Activated CD4-positive, alpha-beta T cell treated with anti-CD3 and anti-CD28 coated beads for 4 hours (primary cell): ENCODE measurements around the gene CAPN9.
"Not testable (repeated sequence)": the region's sequence is repeated elsewhere in the genome, so short reads cannot be mapped to it uniquely, and the experiment has no call there.

Source experiments
- DNase-seq, 2 donors: peaks; one replicate each; pipeline ENCODE4 v3.0.0-alpha.2; 2020

Gene CAPN9

GRCh38 chr1:230749635-230750034 lies 2.4 kb downstream of the CAPN9 start:
- DNase-seq = no peak

- no peak for DNase-seq
Measured at GRCh38 chr1:230750576-230750975, 3.4 kb downstream of the CAPN9 start.

- DNase-seq = no peak
Measured at GRCh38 chr1:230750986-230751625, 3.9 kb downstream of the CAPN9 start.

- DNase-seq = no peak
Measured at GRCh38 chr1:230752407-230752806, 5.2 kb downstream of the CAPN9 start.

GRCh38 chr1:230753191-230753585 lies 6.0 kb downstream of the CAPN9 start:
- DNase-seq = no peak

- no peak for DNase-seq
Measured at GRCh38 chr1:230753586-230754251, 6.5 kb downstream of the CAPN9 start.

- DNase-seq = no peak
Measured at GRCh38 chr1:230754796-230755195, 7.6 kb downstream of the CAPN9 start.

- DNase-seq = no peak
Measured at GRCh38 chr1:230757856-230758708, 10.9 kb downstream of the CAPN9 start.

- DNase-seq = no peak
Measured at GRCh38 chr1:230758709-230759368, 11.7 kb downstream of the CAPN9 start.

GRCh38 chr1:230759369-230760065 lies 12.3 kb downstream of the CAPN9 start:
- DNase-seq = no peak

GRCh38 chr1:230760360-230760827 lies 13.2 kb downstream of the CAPN9 start:
- DNase-seq = no peak

- no peak for DNase-seq
Measured at GRCh38 chr1:230761443-230762167, 14.4 kb downstream of the CAPN9 start.

- no peak for DNase-seq
Measured at GRCh38 chr1:230763927-230764591, 16.9 kb downstream of the CAPN9 start.

GRCh38 chr1:230766318-230766717 lies 19.1 kb downstream of the CAPN9 start:
- no peak for DNase-seq

GRCh38 chr1:230767859-230768612 lies 20.8 kb downstream of the CAPN9 start:
- not testable (repeated sequence) for DNase-seq

GRCh38 chr1:230768903-230769570 lies 21.8 kb downstream of the CAPN9 start:
- DNase-seq = no peak

- DNase-seq = no peak
Measured at GRCh38 chr1:230770317-230770716, 23.1 kb downstream of the CAPN9 start.

- no peak for DNase-seq
Measured at GRCh38 chr1:230771773-230772354, 24.7 kb downstream of the CAPN9 start.
